HepG2 (cell line): ENCODE data around the gene BRCA1. TPM values are rescaled to one million over a fixed set of nuclear protein-coding genes. Genes with fewer than 3 reads are reported as not detected.

Experiments used
- AGO2 ChIP-seq: fragments of 200-400 bp; formaldehyde crosslinking; optimal IDR thresholded peaks from 2 replicates; pipeline ENCODE3; 2017; ENCODE audit warnings: mild to moderate bottlenecking, low read depth, low read length, moderate library complexity
- CENPX ChIP-seq: sonication (generic); formaldehyde crosslinking; IDR thresholded peaks from 2 replicates; pipeline ENCODE4 v1.9.0; 2021; ENCODE audit warnings: mild to moderate bottlenecking, missing genetic modification reagents, moderate library complexity
- ELF4 ChIP-seq: sonication (generic); formaldehyde crosslinking; IDR thresholded peaks from 2 replicates; pipeline ENCODE4 v1.5.0; 2020; ENCODE audit warnings: missing genetic modification reagents, mild to moderate bottlenecking, moderate library complexity, borderline replicate concordance
- FOXM1 ChIP-seq: sonication (generic); formaldehyde crosslinking; IDR thresholded peaks from 2 replicates; pipeline ENCODE4 v1.5.0; 2020; ENCODE audit warnings: missing genetic modification reagents
- HHEX ChIP-seq: IDR thresholded peaks from 2 replicates; pipeline ENCODE4 v1.6.1; 2016; ENCODE audit warnings: control low read depth
- HNRNPUL1 ChIP-seq: fragments of 200-400 bp; formaldehyde crosslinking; IDR thresholded peaks from 2 replicates; pipeline ENCODE4 v1.6.1; 2017; ENCODE audit warnings: low read depth, mild to moderate bottlenecking, low read length, moderate library complexity
- KDM6A ChIP-seq: IDR thresholded peaks from 2 replicates; pipeline ENCODE4 v1.6.1; 2016; ENCODE audit warnings: low read depth
- NCOA1 ChIP-seq: sonication (generic); formaldehyde crosslinking; IDR thresholded peaks from 2 replicates; pipeline ENCODE4 v1.9.0; 2021; ENCODE audit warnings: missing genetic modification reagents
- NFATC3 ChIP-seq: sonication (generic); formaldehyde crosslinking; IDR thresholded peaks from 2 replicates; pipeline ENCODE4 v1.5.1; 2020; ENCODE audit warnings: mild to moderate bottlenecking, missing genetic modification reagents
- PAF1 ChIP-seq: IDR thresholded peaks from 2 replicates; pipeline ENCODE4 v1.6.1; 2016; ENCODE audit warnings: missing genetic modification reagents, missing compliant biosample characterization
- POLR2AphosphoS5 ChIP-seq: IDR thresholded peaks from 2 replicates; pipeline ENCODE4 v1.6.1; 2012; ENCODE audit warnings: low read depth, low read length
- SALL2 ChIP-seq: sonication (generic); formaldehyde crosslinking; IDR thresholded peaks from 2 replicates; pipeline ENCODE4 v1.8.1; 2023; ENCODE audit warnings: mild to moderate bottlenecking, missing genetic modification reagents, inconsistent platforms
- TBX2 ChIP-seq: sonication (generic); formaldehyde crosslinking; IDR thresholded peaks from 2 replicates; pipeline ENCODE4 v1.5.0; 2020; ENCODE audit warnings: missing genetic modification reagents, mild to moderate bottlenecking, borderline replicate concordance
- ZNF773 ChIP-seq: sonication (generic); formaldehyde crosslinking; IDR thresholded peaks from 2 replicates; pipeline ENCODE4 v1.4.0; 2020; ENCODE audit warnings: missing genetic modification reagents, borderline replicate concordance
- polyA plus RNA-seq, 8 experiments: library from polyadenylated mRNA; depleted of rRNA in 3 of 8; stranded (reverse) in 7 of 8; unstranded in 1 of 8; fragments of >200 nt; fragmentation: Illumina TruSeq in 4 of 8; extraction: Trizol in 4 of 8; gene quantifications; 2 replicates each; pipeline versions ENCODE4 v1.2.1 to v1.2.3, GENCODE V29; 2011 to 2016; ENCODE audit warnings: low read depth in 4 of 8, missing spikeins in 1 of 8, mixed read lengths in 1 of 8; ENCODE audit not compliant: insufficient read depth in 1 of 8
- total RNA-seq, 5 experiments: library from RNA; depleted of rRNA; stranded (reverse); fragments of >200 nt; fragmentation: Illumina TruSeq; extraction: Trizol; gene quantifications; 2 replicates each; pipeline ENCODE4 v1.2.3, GENCODE V29; 2016; ENCODE audit warnings: low read depth in 1 of 5
- TF ChIP-seq, protein P1 (sequence below): sonication (generic); formaldehyde crosslinking; IDR thresholded peaks from 2 replicates; pipeline ENCODE4 v1.4.0; 2020; ENCODE audit warnings: mild to moderate bottlenecking, missing genetic modification reagents
- TF ChIP-seq, protein P2 (sequence below), 2 experiments: sonication (generic) in 1 of 2; formaldehyde crosslinking in 1 of 2; IDR thresholded peaks; 2 replicates each; pipeline versions ENCODE4 v1.6.1 to v1.9.0; 2014 to 2022; ENCODE audit warnings: antibody characterized with exemption in 1 of 2, borderline replicate concordance in 1 of 2, inconsistent platforms in 1 of 2, low read depth in 1 of 2, missing genetic modification reagents in 1 of 2

The BRCA1 gene
- total and polyA plus RNA-seq, 2 of the 13 experiments (the other 11 are each of a cell fraction or from before 2014, with no cell fraction given), result 13.3 to 37.5 TPM

DNA sequence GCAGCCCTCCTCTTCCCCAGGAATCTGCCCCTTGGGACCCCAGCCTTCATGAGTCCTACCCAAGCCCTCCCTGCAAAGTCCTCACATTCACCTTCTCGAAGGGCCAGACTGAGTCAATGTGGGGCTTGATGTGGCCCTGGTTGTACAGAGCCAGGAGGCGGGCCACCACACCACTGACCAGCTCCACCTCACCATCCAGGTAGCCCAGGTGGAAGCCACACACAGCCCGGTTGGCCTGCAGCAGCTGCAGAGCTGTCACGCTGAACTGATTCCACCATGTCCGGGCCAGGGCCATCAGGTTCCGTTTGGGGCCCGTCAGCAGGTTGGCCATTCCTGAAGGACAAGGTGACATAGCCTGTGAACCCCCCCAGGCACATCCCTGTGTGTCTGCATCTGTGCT lies 108.9 kb downstream of the BRCA1 start (continued):
- TF ChIP-seq, protein P1, sequence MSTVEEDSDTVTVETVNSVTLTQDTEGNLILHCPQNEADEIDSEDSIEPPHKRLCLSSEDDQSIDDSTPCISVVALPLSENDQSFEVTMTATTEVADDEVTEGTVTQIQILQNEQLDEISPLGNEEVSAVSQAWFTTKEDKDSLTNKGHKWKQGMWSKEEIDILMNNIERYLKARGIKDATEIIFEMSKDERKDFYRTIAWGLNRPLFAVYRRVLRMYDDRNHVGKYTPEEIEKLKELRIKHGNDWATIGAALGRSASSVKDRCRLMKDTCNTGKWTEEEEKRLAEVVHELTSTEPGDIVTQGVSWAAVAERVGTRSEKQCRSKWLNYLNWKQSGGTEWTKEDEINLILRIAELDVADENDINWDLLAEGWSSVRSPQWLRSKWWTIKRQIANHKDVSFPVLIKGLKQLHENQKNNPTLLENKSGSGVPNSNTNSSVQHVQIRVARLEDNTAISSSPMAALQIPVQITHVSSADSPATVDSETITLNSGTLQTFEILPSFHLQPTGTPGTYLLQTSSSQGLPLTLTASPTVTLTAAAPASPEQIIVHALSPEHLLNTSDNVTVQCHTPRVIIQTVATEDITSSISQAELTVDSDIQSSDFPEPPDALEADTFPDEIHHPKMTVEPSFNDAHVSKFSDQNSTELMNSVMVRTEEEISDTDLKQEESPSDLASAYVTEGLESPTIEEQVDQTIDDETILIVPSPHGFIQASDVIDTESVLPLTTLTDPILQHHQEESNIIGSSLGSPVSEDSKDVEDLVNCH (CRISPR knock-in tag), result no peak
- TF ChIP-seq PAF1 (CRISPR knock-in tag) (0 out of 2 replicates have a peak, but pooled peaks have one; percentile 9), POLR2AphosphoS5 (0 out of 2 replicates have a peak, but pooled peaks have one; percentile 3), HNRNPUL1 (no peak), NCOA1 (CRISPR knock-in tag) (no peak), ELF4 (CRISPR knock-in tag) (no peak), FOXM1 (CRISPR knock-in tag) (peak; percentile 56; the same call in 1 of the 2 replicates), HHEX (CRISPR knock-in tag) (no peak), CENPX (no peak), AGO2 (peak; percentile 78), NFATC3 (no peak), ZNF773 (CRISPR knock-in tag) (no peak), TBX2 (CRISPR knock-in tag) (no peak), KDM6A (CRISPR knock-in tag) (no peak), SALL2 (0 out of 2 replicates have a peak, but pooled peaks have one; percentile 38)
- TF ChIP-seq, protein P2, sequence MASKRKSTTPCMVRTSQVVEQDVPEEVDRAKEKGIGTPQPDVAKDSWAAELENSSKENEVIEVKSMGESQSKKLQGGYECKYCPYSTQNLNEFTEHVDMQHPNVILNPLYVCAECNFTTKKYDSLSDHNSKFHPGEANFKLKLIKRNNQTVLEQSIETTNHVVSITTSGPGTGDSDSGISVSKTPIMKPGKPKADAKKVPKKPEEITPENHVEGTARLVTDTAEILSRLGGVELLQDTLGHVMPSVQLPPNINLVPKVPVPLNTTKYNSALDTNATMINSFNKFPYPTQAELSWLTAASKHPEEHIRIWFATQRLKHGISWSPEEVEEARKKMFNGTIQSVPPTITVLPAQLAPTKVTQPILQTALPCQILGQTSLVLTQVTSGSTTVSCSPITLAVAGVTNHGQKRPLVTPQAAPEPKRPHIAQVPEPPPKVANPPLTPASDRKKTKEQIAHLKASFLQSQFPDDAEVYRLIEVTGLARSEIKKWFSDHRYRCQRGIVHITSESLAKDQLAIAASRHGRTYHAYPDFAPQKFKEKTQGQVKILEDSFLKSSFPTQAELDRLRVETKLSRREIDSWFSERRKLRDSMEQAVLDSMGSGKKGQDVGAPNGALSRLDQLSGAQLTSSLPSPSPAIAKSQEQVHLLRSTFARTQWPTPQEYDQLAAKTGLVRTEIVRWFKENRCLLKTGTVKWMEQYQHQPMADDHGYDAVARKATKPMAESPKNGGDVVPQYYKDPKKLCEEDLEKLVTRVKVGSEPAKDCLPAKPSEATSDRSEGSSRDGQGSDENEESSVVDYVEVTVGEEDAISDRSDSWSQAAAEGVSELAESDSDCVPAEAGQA (IDR thresholded peaks at IDR 0.05; ENCODE audit: low read depth), result no peak
- TF ChIP-seq, protein P2 (CRISPR knock-in tag; IDR thresholded peaks at IDR 0.05; ENCODE audit: borderline replicate concordance), result no peak
- TF ChIP-seq, all 625 proteins: peak for 7
